A549 (cell line): ENCODE results near the gene GLIS1. TPM values are rescaled to one million over a fixed set of nuclear protein-coding genes. Genes with fewer than 3 reads are reported as not detected.

ENCODE experiments used
- ATAC-seq, 2 experiments: fragments of 200-7000 bp in 1 of 2; fragments of >200 bp in 1 of 2; cut with Nextera tagmentation in 1 of 2; cut with Tn5 transposase in 1 of 2; 3 replicates each; pipeline versions ENCODE4 v1.8.0 to v1.9.1; 2018 to 2020; ENCODE audit warnings: mild to moderate bottlenecking in 1 of 2, moderate library complexity in 1 of 2
- CTCF ChIA-PET: fragments of 300-600 bp; sonication (Branson Sonifier 250); formaldehyde crosslinking; extraction: SDS; loops from one replicate; lab custom pipeline; 2021; ENCODE audit warnings: antibody characterized with exemption, inconsistent platforms; lab: Yijun Ruan, JAX
- POLR2A ChIA-PET: fragments of 350-600 bp; formaldehyde crosslinking; extraction: SDS; loops from one replicate; lab custom pipeline; 2021; ENCODE audit warnings: antibody characterized with exemption, inconsistent platforms; lab: Yijun Ruan, JAX
- DNase-seq, 2 experiments: peaks; one replicate each; pipeline versions ENCODE4 v3.0.0 to v3.0.0-alpha.2; 2011 to 2016; ENCODE audit warnings: low read depth in 1 of 2, low spot score in 1 of 2
- FAIRE-seq: peaks from 2 replicates; lab custom pipeline; 2011; peaks lifted over from hg19 to GRCh38; lab: Jason Lieb, UNC
- H3K27ac ChIP-seq, 2 experiments: fragments of >200 bp; sonication (Bioruptor Twin); formaldehyde crosslinking; 3 replicates each; pipeline ENCODE4 v1.5.1; 2016 to 2017
- H3K4me1 ChIP-seq: fragments of >200 bp; sonication (Bioruptor Twin); formaldehyde crosslinking; 3 replicates; pipeline ENCODE4 v1.6.1; 2016
- H3K4me2 ChIP-seq: fragments of >200 bp; sonication (Bioruptor Twin); formaldehyde crosslinking; 3 replicates; pipeline ENCODE4 v1.6.1; 2016
- H3K4me3 ChIP-seq: fragments of >200 bp; sonication (Bioruptor Twin); formaldehyde crosslinking; 3 replicates; pipeline ENCODE4 v1.5.1; 2016
- H3K9me3 ChIP-seq: fragments of >200 bp; sonication (Bioruptor Twin); formaldehyde crosslinking; 3 replicates; pipeline ENCODE4 v1.6.1; 2016
- BHLHE40 ChIP-seq: IDR thresholded peaks from 2 replicates; pipeline ENCODE4 v1.6.1; 2012; ENCODE audit warnings: low read depth, low read length, inconsistent platforms
- CBX2 ChIP-seq: fragments of 200-600 bp; sonication (generic); IDR thresholded peaks from 2 replicates; pipeline ENCODE4 v1.6.1; 2016; ENCODE audit warnings: low read depth, mild to moderate bottlenecking, borderline replicate concordance
- CHD4 ChIP-seq: fragments of 200-600 bp; sonication (generic); IDR thresholded peaks from 2 replicates; pipeline ENCODE4 v1.6.1; 2016; ENCODE audit warnings: antibody characterized with exemption, mild to moderate bottlenecking, borderline replicate concordance
- E2F6 ChIP-seq: IDR thresholded peaks from 2 replicates; pipeline ENCODE4 v1.6.1; 2012; ENCODE audit warnings: low read depth, borderline replicate concordance
- EHMT2 ChIP-seq: fragments of 200-600 bp; sonication (generic); IDR thresholded peaks from 2 replicates; pipeline ENCODE4 v1.6.1; 2016; ENCODE audit warnings: antibody characterized with exemption, low read depth, mild to moderate bottlenecking, moderate library complexity
- ELK1 ChIP-seq: fragments of 150-350 bp; IDR thresholded peaks from 2 replicates; pipeline ENCODE4 v1.6.1; 2014; ENCODE audit warnings: low read depth, mild to moderate bottlenecking, low read length
- ESRRA ChIP-seq: fragments of 150-350 bp; IDR thresholded peaks from 2 replicates; pipeline ENCODE4 v1.6.1; 2014; ENCODE audit warnings: mild to moderate bottlenecking, low read length, borderline replicate concordance
- GATA3 ChIP-seq: IDR thresholded peaks from 2 replicates; pipeline ENCODE4 v1.6.1; 2012; ENCODE audit warnings: borderline replicate concordance
- HES2 ChIP-seq: fragments of >200 bp; sonication (Bioruptor Twin); formaldehyde crosslinking; IDR thresholded peaks from 2 replicates; pipeline ENCODE4 v1.6.1; 2016
- HOXA7 ChIP-seq: fragments of 250-450 bp; sonication (Bioruptor Pico); IDR thresholded peaks from 2 replicates; pipeline ENCODE4 v1.5.0; 2020; ENCODE audit warnings: mild to moderate bottlenecking, moderate library complexity
- HOXB5 ChIP-seq: fragments of 250-450 bp; sonication (Bioruptor Pico); IDR thresholded peaks from 2 replicates; pipeline ENCODE4 v1.5.0; 2020; ENCODE audit warnings: mild to moderate bottlenecking, moderate library complexity
- KDM1A ChIP-seq: fragments of 200-600 bp; sonication (generic); IDR thresholded peaks from 2 replicates; pipeline ENCODE4 v1.6.1; 2016; ENCODE audit warnings: low read depth, mild to moderate bottlenecking
- MAZ ChIP-seq: fragments of 150-350 bp; IDR thresholded peaks from 2 replicates; pipeline ENCODE4 v1.6.1; 2014; ENCODE audit warnings: antibody characterized with exemption, low read depth, low read length, borderline replicate concordance
- NFE2L2 ChIP-seq: fragments of 150-350 bp; conservative IDR thresholded peaks from 2 replicates; pipeline ENCODE4 v1.6.1; 2014; ENCODE audit warnings: low read length
- PHF8 ChIP-seq: fragments of 200-600 bp; sonication (generic); IDR thresholded peaks from 2 replicates; pipeline ENCODE4 v1.6.1; 2016; ENCODE audit warnings: low read depth, mild to moderate bottlenecking, antibody characterized with exemption, moderate library complexity, borderline replicate concordance
- POLR2A ChIP-seq: IDR thresholded peaks from 2 replicates; pipeline ENCODE4 v1.6.1; 2012; ENCODE audit warnings: mild to moderate bottlenecking, low read length
- RAD21 ChIP-seq, 2 experiments: fragments of >200 bp in 1 of 2; sonication (Bioruptor Twin) in 1 of 2; formaldehyde crosslinking in 1 of 2; IDR thresholded peaks in 1 of 2; conservative IDR thresholded peaks in 1 of 2; 2 replicates in 1 of 2; 3 replicates in 1 of 2; pipeline ENCODE4 v1.6.1; 2012 to 2018; ENCODE audit warnings: inconsistent platforms in 1 of 2
- RFX5 ChIP-seq: fragments of 450-650 bp; IDR thresholded peaks from 2 replicates; pipeline ENCODE4 v1.7.1; 2014; ENCODE audit warnings: antibody characterized with exemption, mild to moderate bottlenecking, moderate library complexity
- TFCP2L1 ChIP-seq: fragments of 250-450 bp; sonication (Bioruptor Pico); IDR thresholded peaks from 2 replicates; pipeline ENCODE4 v1.5.0; 2021; ENCODE audit warnings: mild to moderate bottlenecking
- ZC3H11A ChIP-seq: fragments of 450-650 bp; IDR thresholded peaks from 2 replicates; pipeline ENCODE4 v1.6.1; 2014; ENCODE audit warnings: antibody characterized with exemption, mild to moderate bottlenecking
- ZNF302 ChIP-seq: fragments of 250-450 bp; sonication (Bioruptor Pico); IDR thresholded peaks from 2 replicates; pipeline ENCODE4 v1.9.0; 2021; ENCODE audit warnings: inconsistent platforms, mild to moderate bottlenecking, moderate library complexity
- ZSCAN20 ChIP-seq: fragments of 250-450 bp; sonication (Bioruptor Pico); IDR thresholded peaks from 2 replicates; pipeline ENCODE4 v1.8.0; 2022; ENCODE audit warnings: mild to moderate bottlenecking, moderate library complexity
- WGBS: methylation state at CpG from one replicate; pipeline ENCODE4 v1.1.6; 2017; ENCODE audit errors: missing lambda C conversion rate; 5-methylcytosine and 5-hydroxymethylcytosine counted together
- polyA plus RNA-seq, 4 experiments: library from polyadenylated mRNA; depleted of rRNA in 3 of 4; stranded (reverse); fragments of >200 nt; fragmentation: RNase III in 1 of 4; extraction: RNeasy Plus Mini Kit Qiagen cat#74134 plus additional on column Dnase treatment in 1 of 4; gene quantifications; 2 replicates in 3 of 4; 3 replicates in 1 of 4; pipeline ENCODE4 v1.2.3, GENCODE V29; 2011 to 2017
- TF ChIP-seq, protein P1 (sequence below): fragments of 450-650 bp; IDR thresholded peaks from 2 replicates; pipeline ENCODE4 v1.6.1; 2014; ENCODE audit warnings: antibody characterized with exemption

The GLIS1 gene
- polyA plus RNA-seq, 2 of the 4 experiments (the other 2 are of a cell fraction) = 0.04 TPM; not detected in 1

GRCh38 chr1:53730224-53730865, 8.6 kb downstream of the GLIS1 start:
- Histone ChIP-seq H3K4me1 (peaks cover 8% of the 10 kb centered on the region; the same call in 1 of the 3 replicates), H3K4me3 (no peak overlapping the region), H3K27ac (no peak overlapping the region), H3K9me3 (no peaks in the 10 kb centered on the region), H3K4me2 (no peak overlapping the region)
- no peak for TF ChIP-seq POLR2A
- TF ChIP-seq BHLHE40 = no peak
- no peak for TF ChIP-seq E2F6
- TF ChIP-seq RAD21 (conservative IDR thresholded peaks at IDR 0.05 in 1 of 2, IDR thresholded peaks at IDR 0.05 in 1 of 2) = no peak
- TF ChIP-seq ZSCAN20 (CRISPR knock-in tag) = no peak
- TF ChIP-seq, protein P1, sequence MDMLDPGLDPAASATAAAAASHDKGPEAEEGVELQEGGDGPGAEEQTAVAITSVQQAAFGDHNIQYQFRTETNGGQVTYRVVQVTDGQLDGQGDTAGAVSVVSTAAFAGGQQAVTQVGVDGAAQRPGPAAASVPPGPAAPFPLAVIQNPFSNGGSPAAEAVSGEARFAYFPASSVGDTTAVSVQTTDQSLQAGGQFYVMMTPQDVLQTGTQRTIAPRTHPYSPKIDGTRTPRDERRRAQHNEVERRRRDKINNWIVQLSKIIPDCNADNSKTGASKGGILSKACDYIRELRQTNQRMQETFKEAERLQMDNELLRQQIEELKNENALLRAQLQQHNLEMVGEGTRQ = no peak
- no peak for TF ChIP-seq RFX5
- TF ChIP-seq MAZ = no peak
- no peak for TF ChIP-seq ZNF302 (CRISPR knock-in tag)
- TF ChIP-seq CBX2 = no peak
- no peak for TF ChIP-seq CHD4
- TF ChIP-seq ESRRA = no peak
- no peak for TF ChIP-seq ELK1
- DNase-seq (no peak), ATAC-seq (no peak), FAIRE-seq (no peak)
- 79% methylated on average over 12 of the region's 12 CpGs for WGBS
- ChIA-PET POLR2A (no interaction called here), CTCF (no interaction called here)

GRCh38 chr1:53729456-53730223, 9.3 kb downstream of the GLIS1 start:
- Histone ChIP-seq H3K9me3 (no peaks in the 10 kb centered on the region), H3K4me3 (no peak overlapping the region), H3K4me2 (no peak overlapping the region), H3K27ac (no peak overlapping the region), H3K4me1 (peaks cover 8% of the 10 kb centered on the region; the same call in 1 of the 3 replicates)
- DNase-seq (no peak), ATAC-seq (no peak), FAIRE-seq (no peak)
- ChIA-PET CTCF (no interaction called here), POLR2A (no interaction called here)
- TF ChIP-seq MAZ = no peak
- no peak for TF ChIP-seq HOXB5
- no peak for TF ChIP-seq RFX5
- no peak for TF ChIP-seq GATA3
- WGBS = 78% methylated on average over 16 of the region's 16 CpGs

- Histone ChIP-seq H3K27ac (no peak overlapping the region), H3K4me3 (no peak overlapping the region), H3K4me2 (no peak overlapping the region), H3K4me1 (peaks cover 5% of the 10 kb centered on the region; the same call in 1 of the 3 replicates), H3K9me3 (no peaks in the 10 kb centered on the region)
- ATAC-seq (no peak), FAIRE-seq (no peak), DNase-seq (no peak)
- no peak for TF ChIP-seq CHD4
- TF ChIP-seq PHF8 = no peak
- TF ChIP-seq TFCP2L1 (CRISPR knock-in tag) = no peak
- TF ChIP-seq ZC3H11A = no peak
- TF ChIP-seq HOXA7 (CRISPR knock-in tag) = no peak
- no peak for TF ChIP-seq EHMT2
- no peak for TF ChIP-seq KDM1A
- no peak for TF ChIP-seq NFE2L2
- TF ChIP-seq HES2 = no peak
- WGBS = 72% methylated on average over 17 of the region's 17 CpGs
- CTCF ChIA-PET = no interaction called here
- POLR2A ChIA-PET = no interaction called here
These were observed 10.1 kb downstream of the GLIS1 start for GRCh38 chr1:53728702-53729455.
